Stimulated activated effector memory CD8-positive, alpha-beta T cell treated with anti-CD3 and anti-CD28 coated beads, Interleukin-12 subunit alpha, Interleukin-12 subunit beta, amount 100 ng/mL, for 72 hours (primary cell): ENCODE data around the gene HEMK1.

Experiments used
- ATAC-seq: fragments of 150-1000 bp; cut with Tn5 transposase; 2 replicates; pipeline ENCODE4 v1.10.0; 2021
- DNase-seq, 2 donors: peaks; one replicate each; pipeline ENCODE4 v3.0.0; 2021 to 2022; ENCODE audit warnings: low spot score in 2 of 2
- H3K27ac Mint-ChIP-seq: one replicate; pipeline ENCODE4 v1.8.0; 2022; ENCODE audit warnings: mild to moderate bottlenecking, mixed read lengths
- H3K36me3 Mint-ChIP-seq: one replicate; pipeline ENCODE4 v1.8.0; 2022; ENCODE audit warnings: mild to moderate bottlenecking, mixed read lengths
- H3K4me1 Mint-ChIP-seq: one replicate; pipeline ENCODE4 v1.8.0; 2022; ENCODE audit warnings: mixed read lengths
- H3K4me3 Mint-ChIP-seq: one replicate; pipeline ENCODE4 v1.8.0; 2022; ENCODE audit warnings: mild to moderate bottlenecking, mixed read lengths
- H3K9me3 Mint-ChIP-seq: one replicate; pipeline ENCODE4 v1.8.0; 2022; ENCODE audit warnings: mixed read lengths

The HEMK1 gene

GRCh38 chr3:50610181-50610971 lies 41.1 kb downstream of the HEMK1 start:
- no peak for DNase-seq
- peak overlapping the region; percentile 99 for H3K27ac Mint-ChIP-seq
- peak overlapping the region; percentile 98 for H3K4me3 Mint-ChIP-seq
- H3K36me3 Mint-ChIP-seq = peaks cover 95% of the 10 kb centered on the region
- no peak for ATAC-seq
- peaks cover 73% of the 10 kb centered on the region for H3K4me1 Mint-ChIP-seq
- H3K9me3 Mint-ChIP-seq = no peaks in the 10 kb centered on the region

DNA sequence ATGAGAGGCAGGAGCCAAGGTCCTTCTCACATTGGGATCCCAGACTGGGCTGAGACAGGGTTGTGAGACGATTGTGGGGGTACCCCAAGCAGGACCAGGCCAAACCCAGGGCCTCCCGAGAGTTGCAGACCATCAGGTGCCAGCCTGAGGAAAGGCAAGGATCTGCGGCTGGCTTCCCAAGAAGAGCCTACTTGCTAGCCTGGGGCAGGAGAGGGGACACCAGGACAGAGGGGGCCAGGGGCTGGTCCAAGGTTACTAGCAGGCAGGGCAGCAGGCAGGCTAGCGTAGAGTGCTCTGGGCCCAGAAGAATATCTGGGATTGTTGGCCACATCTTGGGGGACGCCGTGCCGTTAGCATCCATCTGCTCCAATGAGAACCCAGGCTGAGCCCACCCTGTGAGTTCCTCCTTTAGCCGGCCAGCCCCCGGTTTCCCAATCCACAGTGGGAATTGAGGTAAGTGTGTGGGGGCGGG lies 41.7 kb downstream of the HEMK1 start:
- DNase-seq (no peak), ATAC-seq (no peak)
- no peaks in the 10 kb centered on the region for H3K9me3 Mint-ChIP-seq
- H3K36me3 Mint-ChIP-seq = peaks cover 92% of the 10 kb centered on the region
- H3K4me3 Mint-ChIP-seq = peak overlapping the region; percentile 98
- peak overlapping the region; percentile 99 for H3K27ac Mint-ChIP-seq
- peaks cover 73% of the 10 kb centered on the region for H3K4me1 Mint-ChIP-seq

DNA sequence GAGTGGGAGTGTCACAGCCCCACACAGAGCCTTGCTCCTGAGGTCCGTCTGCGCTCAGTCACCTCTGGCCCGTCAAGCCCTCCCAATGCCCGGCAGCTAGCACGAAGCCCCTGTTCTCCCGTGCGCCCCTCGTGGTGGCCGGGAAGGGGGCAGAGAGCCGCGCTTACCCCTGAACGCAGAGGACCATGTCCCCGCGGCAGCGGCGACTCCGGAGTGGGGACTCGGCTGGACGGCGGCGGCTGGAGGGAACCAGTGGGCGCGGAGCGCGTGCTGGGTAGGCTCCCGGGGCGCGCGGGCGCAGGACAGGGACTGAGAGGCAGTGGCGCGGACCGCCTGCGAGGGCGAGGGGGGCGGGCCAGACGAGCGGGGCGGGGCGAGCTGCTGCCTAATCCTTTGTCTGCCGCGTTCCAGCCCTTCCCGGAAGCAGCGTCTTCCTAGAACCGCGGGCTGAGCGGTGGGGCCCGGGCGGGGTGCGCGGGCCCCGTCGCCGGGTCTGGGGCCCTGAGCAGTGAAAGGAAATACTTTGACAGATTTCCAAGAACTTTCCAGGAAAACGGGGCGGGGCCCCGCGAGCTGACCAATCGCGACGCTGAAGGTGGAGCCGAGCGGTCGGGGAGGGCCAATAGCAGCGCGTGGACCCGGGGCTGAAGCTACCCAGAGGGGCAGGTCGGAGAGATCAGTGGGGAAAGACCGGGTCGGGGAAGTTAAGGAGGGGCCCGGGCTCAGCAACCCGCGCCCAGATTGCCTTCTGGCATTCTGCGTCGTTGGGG lies 42.3 kb downstream of the HEMK1 start, which contains the start of gene CISH:
Gene CISH (minus strand): TSS at position 311 of the 770 bp plus-strand sequence. CDS start 124 bp downstream, at position 187.
- peaks cover 76% of the 10 kb centered on the region for H3K4me1 Mint-ChIP-seq

GRCh38 chr3:50612234-50612882 lies 43.0 kb downstream of the HEMK1 start:
- Mint-ChIP-seq H3K36me3 (peaks cover 88% of the 10 kb centered on the region), H3K27ac (peak overlapping the region; percentile 99), H3K9me3 (no peaks in the 10 kb centered on the region), H3K4me3 (peak overlapping the region; percentile 98), H3K4me1 (peaks cover 76% of the 10 kb centered on the region)
- DNase-seq = no peak
- ATAC-seq = no peak

More for the DNA sequence above, 42.3 kb downstream of the HEMK1 start, which contains the start of gene CISH:
- Mint-ChIP-seq H3K9me3 (no peaks in the 10 kb centered on the region), H3K36me3 (peaks cover 92% of the 10 kb centered on the region), H3K27ac (peak within 1 kb of the TSS; percentile 99), H3K4me3 (peak within 1 kb of the TSS; percentile 98)
- DNase-seq (peak; percentile 94 to 99), ATAC-seq (peak; percentile 82)

- no peak for ATAC-seq
- H3K36me3 Mint-ChIP-seq = peaks cover 79% of the 10 kb centered on the region
- peak overlapping the region; percentile 99 for H3K27ac Mint-ChIP-seq
- H3K4me3 Mint-ChIP-seq = peak overlapping the region; percentile 98
- no peak for DNase-seq
- no peaks in the 10 kb centered on the region for H3K9me3 Mint-ChIP-seq
- peaks cover 71% of the 10 kb centered on the region for H3K4me1 Mint-ChIP-seq
These were observed 43.9 kb downstream of the HEMK1 start for GRCh38 chr3:50612970-50613846.

DNA sequence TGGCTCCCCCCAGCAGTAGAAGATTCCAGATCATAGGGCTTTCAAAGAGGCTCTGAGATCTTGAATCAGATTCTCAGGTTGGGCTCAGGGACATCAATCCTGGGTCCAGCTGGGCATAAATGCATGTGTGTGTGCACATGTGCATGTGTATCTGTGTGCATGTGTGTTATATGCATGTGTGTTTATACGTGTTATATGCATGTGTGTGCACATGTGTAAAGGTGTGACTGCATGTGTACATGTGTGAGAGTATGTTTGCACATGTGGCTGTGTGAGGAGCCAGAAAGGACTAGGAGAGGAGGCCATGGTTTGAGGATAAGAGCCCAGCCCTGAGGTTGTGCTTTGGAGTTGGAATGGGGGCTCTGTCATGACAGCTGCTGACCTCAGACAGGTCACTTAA lies 45.9 kb downstream of the HEMK1 start:
- H3K4me1 Mint-ChIP-seq = peaks cover 73% of the 10 kb centered on the region
- ATAC-seq (no peak), DNase-seq (no peak)
- H3K4me3 Mint-ChIP-seq = peak overlapping the region; percentile 98
- no peak overlapping the region for H3K27ac Mint-ChIP-seq
- H3K36me3 Mint-ChIP-seq = peaks cover 74% of the 10 kb centered on the region
- H3K9me3 Mint-ChIP-seq = no peaks in the 10 kb centered on the region

DNA sequence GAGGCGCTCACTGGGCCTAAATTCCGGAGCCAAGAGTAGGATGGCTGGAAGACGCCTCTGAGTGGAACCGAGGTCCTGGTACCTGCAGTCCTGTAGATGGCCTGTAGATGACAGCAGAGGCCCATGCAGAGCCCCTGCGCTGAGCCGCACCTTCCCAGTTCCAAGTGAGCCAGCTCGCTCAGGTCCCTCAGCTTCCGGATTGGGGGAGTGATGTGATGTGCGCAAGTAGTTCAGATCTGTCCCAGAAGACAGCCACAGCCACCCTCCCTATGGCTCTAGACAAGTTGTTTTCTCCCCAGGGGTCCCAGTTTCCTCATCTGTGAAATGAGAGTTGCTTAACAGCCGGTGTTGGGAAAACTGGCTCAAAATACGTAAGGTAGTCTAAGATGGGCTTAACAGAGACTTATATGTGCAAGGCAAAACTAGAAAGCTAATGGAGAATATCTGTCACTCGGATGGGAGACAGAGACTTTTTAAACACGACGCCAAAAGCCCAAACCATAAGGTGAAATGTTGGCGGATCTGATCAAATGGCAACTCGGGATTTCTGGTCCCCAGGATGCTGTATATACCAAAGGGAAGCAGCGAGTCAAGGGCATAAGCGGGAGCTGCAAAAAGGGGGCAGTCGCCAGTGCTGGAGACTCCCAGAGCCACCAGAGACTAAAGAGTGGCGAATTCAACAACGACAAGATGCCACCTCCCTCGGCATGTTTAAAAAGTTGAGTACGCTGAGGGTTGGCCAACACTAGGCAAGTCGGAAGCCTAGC lies 46.9 kb downstream of the HEMK1 start:
- no peaks in the 10 kb centered on the region for H3K9me3 Mint-ChIP-seq
- H3K27ac Mint-ChIP-seq = peak overlapping the region; percentile 84
- peak; percentile 66 to 90 for DNase-seq
- H3K4me3 Mint-ChIP-seq = peak overlapping the region; percentile 98
- peaks cover 74% of the 10 kb centered on the region for H3K36me3 Mint-ChIP-seq
- peaks cover 75% of the 10 kb centered on the region for H3K4me1 Mint-ChIP-seq
- ATAC-seq = peak; percentile 31

DNA sequence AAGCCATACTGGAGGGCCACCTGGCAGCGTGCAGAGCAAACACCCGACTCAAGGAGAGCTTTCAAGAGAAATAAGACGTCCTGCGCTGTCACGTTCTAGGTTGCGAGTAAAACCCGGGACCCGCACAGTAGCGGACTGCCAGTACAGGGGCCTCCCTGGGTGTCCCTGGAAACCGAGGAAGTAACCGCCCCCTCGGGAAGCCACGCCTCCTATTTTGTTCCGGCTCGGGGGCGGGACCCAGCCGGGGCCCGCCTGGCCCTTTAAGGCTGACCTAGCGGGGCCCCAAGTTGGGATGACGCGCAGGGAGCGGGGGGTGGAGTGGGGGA lies 47.4 kb downstream of the HEMK1 start:
- ATAC-seq = peak; percentile 63
- H3K9me3 Mint-ChIP-seq = no peaks in the 10 kb centered on the region
- H3K27ac Mint-ChIP-seq = peak overlapping the region; percentile 84
- peaks cover 74% of the 10 kb centered on the region for H3K36me3 Mint-ChIP-seq
- DNase-seq = peak; percentile 91 to 99
- H3K4me1 Mint-ChIP-seq = peaks cover 76% of the 10 kb centered on the region
- peak overlapping the region; percentile 98 for H3K4me3 Mint-ChIP-seq

GRCh38 chr3:50617096-50617791 lies 47.9 kb downstream of the HEMK1 start, which contains the start of gene MAPKAPK3:
MAPKAPK3 (plus strand) TSS chr3:50617151; CDS start chr3:50617566, 415 bp downstream.
- H3K4me3 Mint-ChIP-seq = peak within 1 kb of the TSS; percentile 98
- H3K4me1 Mint-ChIP-seq = peaks cover 76% of the 10 kb centered on the region
- H3K27ac Mint-ChIP-seq = peak within 1 kb of the TSS; percentile 84
- H3K9me3 Mint-ChIP-seq = no peaks in the 10 kb centered on the region
- peak in 1 of 2 donors; percentile 75 for DNase-seq
- H3K36me3 Mint-ChIP-seq = peaks cover 74% of the 10 kb centered on the region
- peak; percentile 1 for ATAC-seq

DNA sequence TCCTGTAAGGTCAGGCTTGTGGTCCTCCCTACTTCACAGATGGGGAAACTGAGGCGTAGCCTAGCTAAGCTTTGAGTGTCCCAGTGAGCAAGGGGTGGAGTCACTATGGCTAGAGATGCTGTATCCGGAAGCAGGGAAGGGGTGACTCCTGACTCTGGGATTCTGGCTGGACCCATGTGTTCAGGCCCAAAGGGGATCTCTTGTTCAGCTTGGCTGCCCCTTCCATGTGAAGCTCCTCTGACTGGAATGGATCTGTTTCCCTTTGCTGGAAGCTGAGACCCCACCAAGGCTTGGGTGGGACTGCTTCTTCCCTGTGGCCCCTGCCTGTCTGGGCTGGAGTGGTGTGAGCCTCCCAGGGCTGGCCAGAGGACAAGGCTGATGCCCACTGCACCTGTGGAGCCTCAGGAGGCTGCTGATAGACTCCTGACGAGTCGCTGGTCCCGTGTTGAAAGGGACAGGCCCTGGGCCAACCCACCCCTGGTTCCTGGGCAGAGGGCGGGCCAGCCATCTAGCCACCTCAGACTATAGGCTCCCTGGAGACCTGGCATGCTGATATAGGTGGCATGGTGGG lies 48.7 kb downstream of the HEMK1 start:
- Mint-ChIP-seq H3K36me3 (peaks cover 72% of the 10 kb centered on the region), H3K9me3 (no peaks in the 10 kb centered on the region), H3K27ac (peak overlapping the region; percentile 84), H3K4me1 (peaks cover 78% of the 10 kb centered on the region), H3K4me3 (peak overlapping the region; percentile 98)
- ATAC-seq = no peak
- DNase-seq = peak in 1 of 2 donors; percentile 62

- no peak for ATAC-seq
- DNase-seq = no peak
- H3K4me1 Mint-ChIP-seq = peaks cover 81% of the 10 kb centered on the region
- no peaks in the 10 kb centered on the region for H3K9me3 Mint-ChIP-seq
- H3K27ac Mint-ChIP-seq = peak overlapping the region; percentile 95
- peak overlapping the region; percentile 98 for H3K4me3 Mint-ChIP-seq
- peaks cover 66% of the 10 kb centered on the region for H3K36me3 Mint-ChIP-seq
These were observed 51.1 kb downstream of the HEMK1 start for GRCh38 chr3:50620420-50620819.

DNA sequence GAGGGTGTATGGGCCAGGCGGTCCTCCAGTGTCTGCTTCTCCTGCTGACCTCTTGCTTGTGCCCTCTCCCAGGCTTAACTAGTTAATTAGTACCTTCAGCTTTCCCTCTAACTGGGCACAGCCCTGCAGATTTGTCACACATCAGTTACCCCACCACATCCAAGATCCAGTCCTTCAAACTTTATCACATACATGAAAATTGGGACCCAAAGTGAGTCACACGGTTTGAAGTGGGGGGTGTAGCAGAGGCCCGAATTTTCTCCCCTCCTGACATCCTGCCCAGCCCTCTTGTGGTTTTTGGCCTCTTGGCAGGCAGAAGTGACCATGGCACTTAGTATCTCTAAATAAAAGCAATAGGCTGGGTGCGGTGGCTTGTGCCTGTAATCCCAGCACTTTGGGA lies 51.5 kb downstream of the HEMK1 start:
- ATAC-seq = no peak
- Mint-ChIP-seq H3K36me3 (peaks cover 64% of the 10 kb centered on the region), H3K4me3 (peak overlapping the region; percentile 98), H3K4me1 (peaks cover 81% of the 10 kb centered on the region), H3K9me3 (no peaks in the 10 kb centered on the region), H3K27ac (peak overlapping the region; percentile 95)
- no peak for DNase-seq

DNA sequence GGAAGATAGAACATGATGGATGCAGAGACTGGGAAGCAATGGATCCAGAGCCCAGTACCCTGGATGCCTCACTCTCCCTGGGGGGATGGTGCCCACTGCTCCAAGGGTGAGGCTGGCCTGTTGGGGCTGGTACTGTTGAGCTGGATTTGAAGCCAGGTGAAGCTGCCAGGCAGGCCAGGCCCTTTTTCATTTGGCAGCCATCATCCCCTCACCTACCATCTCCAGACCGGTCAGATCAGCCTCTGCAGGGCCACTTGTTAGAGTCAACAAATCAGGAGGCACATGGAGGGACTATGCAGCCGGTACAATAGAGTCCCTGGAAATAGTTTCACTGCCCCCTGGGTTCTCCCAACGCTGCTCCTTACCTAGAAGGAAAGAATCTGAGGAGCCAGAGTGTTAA lies 53.6 kb downstream of the HEMK1 start:
- Mint-ChIP-seq H3K27ac (peak overlapping the region; percentile 91), H3K9me3 (no peaks in the 10 kb centered on the region), H3K36me3 (peaks cover 70% of the 10 kb centered on the region), H3K4me3 (peak overlapping the region; percentile 68), H3K4me1 (peaks cover 93% of the 10 kb centered on the region)
- ATAC-seq (no peak), DNase-seq (no peak)
